ENCODE results near the gene EFEMP1.

EFEMP1 gene

DNA sequence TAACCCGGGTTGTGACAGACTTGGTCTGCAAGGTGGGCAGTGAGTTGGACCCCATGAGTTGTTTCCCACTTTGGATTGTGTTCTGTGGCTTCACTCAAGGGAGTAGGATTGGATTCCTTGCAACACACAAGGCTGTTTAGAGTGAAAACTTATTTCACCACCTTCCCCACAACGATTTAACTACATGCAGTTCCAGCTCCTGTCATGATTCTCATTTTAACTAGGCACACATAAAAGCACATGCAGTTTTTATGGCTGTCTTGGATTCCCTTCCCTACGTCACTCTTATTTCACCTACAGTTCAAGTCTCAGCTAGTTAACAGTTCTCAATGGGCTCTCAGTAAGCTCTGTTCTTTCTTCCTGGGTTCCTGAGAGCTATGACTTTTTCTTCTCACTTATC, 15.9 kb downstream of the EFEMP1 start:
- no peak overlapping the region for H3K4me3 ChIP-seq (ENCODE audit: low read depth, low read length)
- TF ChIP-seq, protein P1, sequence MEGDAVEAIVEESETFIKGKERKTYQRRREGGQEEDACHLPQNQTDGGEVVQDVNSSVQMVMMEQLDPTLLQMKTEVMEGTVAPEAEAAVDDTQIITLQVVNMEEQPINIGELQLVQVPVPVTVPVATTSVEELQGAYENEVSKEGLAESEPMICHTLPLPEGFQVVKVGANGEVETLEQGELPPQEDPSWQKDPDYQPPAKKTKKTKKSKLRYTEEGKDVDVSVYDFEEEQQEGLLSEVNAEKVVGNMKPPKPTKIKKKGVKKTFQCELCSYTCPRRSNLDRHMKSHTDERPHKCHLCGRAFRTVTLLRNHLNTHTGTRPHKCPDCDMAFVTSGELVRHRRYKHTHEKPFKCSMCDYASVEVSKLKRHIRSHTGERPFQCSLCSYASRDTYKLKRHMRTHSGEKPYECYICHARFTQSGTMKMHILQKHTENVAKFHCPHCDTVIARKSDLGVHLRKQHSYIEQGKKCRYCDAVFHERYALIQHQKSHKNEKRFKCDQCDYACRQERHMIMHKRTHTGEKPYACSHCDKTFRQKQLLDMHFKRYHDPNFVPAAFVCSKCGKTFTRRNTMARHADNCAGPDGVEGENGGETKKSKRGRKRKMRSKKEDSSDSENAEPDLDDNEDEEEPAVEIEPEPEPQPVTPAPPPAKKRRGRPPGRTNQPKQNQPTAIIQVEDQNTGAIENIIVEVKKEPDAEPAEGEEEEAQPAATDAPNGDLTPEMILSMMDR (IDR thresholded peaks at IDR 0.05; ENCODE audit: low read depth, low read length), result no peak
- TF ChIP-seq MYC (IDR thresholded peaks at IDR 0.05; ENCODE audit: low read depth, low read length) (no peak), POLR2A (IDR thresholded peaks at IDR 0.05; ENCODE audit: extremely low read depth, insufficient read length) (no peak)
- TF ChIP-seq, protein P2, sequence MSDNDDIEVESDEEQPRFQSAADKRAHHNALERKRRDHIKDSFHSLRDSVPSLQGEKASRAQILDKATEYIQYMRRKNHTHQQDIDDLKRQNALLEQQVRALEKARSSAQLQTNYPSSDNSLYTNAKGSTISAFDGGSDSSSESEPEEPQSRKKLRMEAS (IDR thresholded peaks at IDR 0.05; ENCODE audit: low read depth, low read length), result no peak
- no peak for DNase-seq (ENCODE audit: low read depth)

DNA sequence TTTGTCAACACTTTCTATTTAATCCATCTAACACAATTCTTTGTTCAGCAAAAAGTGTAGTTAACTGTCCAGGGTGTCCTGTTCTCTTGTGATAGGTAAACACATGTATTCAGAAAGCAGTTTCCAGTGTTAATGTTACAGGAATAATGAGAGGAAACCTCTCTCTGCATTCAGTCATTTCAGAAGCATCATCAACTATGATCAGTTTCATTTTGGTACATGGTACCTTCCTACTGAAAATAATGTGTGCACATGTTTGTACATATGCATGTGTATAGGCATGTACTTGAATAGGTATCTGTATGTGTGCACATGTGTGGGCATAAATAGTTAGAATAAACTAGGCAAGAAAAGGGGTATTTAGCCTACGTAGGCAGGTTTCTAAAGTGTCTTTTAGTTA, 16.6 kb downstream of the EFEMP1 start:
- no peak for TF ChIP-seq POLR2A (IDR thresholded peaks at IDR 0.05; ENCODE audit: extremely low read depth, insufficient read length)
- no peak for TF ChIP-seq MYC (IDR thresholded peaks at IDR 0.05; ENCODE audit: low read depth, low read length)
- TF ChIP-seq, protein P2 (IDR thresholded peaks at IDR 0.05; ENCODE audit: low read depth, low read length), result no peak
- no peak overlapping the region for H3K4me3 ChIP-seq (ENCODE audit: low read depth, low read length)
- no peak for DNase-seq (ENCODE audit: low read depth)

DNA sequence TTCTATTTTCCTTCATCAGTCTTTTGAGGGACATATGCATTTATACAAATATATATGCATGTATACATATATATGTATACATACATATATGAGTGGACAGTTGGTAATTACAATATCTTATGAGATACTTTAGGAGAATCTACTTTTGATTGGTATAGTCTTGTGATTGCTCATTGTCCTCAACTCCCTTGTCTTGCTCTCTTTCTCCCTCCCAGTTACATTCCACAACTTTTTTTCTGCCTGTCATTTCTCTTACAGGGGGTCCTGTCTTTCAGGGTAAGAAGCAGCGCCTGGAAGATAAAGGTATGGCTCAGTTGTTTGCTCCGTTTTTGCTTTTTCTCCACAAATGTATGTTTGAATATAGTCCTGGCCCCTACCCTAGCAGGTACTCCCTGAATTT, 19.9 kb downstream of the EFEMP1 start:
- DNase-seq (ENCODE audit: low read depth), result no peak
- H3K4me3 ChIP-seq (ENCODE audit: low read depth, low read length), result no peak overlapping the region
- TF ChIP-seq, protein P2 (IDR thresholded peaks at IDR 0.05; ENCODE audit: low read depth, low read length), result no peak
- TF ChIP-seq, protein P1 (IDR thresholded peaks at IDR 0.05; ENCODE audit: low read depth, low read length), result no peak
- TF ChIP-seq MYC (IDR thresholded peaks at IDR 0.05; ENCODE audit: low read depth, low read length), result no peak
- TF ChIP-seq POLR2A (IDR thresholded peaks at IDR 0.05; ENCODE audit: extremely low read depth, insufficient read length), result no peak

DNA sequence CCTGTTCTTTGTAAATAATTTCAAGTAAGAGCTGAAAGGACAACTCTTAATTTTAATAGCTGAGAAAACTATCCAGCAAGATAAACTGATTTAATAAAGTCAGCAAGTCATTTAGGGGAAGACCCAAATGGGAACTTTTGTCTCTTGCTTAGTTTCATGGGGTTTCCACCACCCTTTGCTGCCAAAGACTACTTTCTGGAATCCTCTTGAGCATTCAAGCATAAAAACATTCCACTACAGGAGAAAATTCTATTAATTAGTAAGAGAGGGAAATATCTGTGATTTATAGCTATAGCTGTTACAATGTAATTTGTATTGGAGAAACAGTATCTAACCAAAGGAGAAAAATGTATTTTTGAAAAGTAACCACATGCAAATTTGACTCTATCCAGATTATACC, 20.6 kb downstream of the EFEMP1 start:
- no peak for DNase-seq (ENCODE audit: low read depth)
- TF ChIP-seq, protein P2 (IDR thresholded peaks at IDR 0.05; ENCODE audit: low read depth, low read length), result no peak
- TF ChIP-seq MYC (IDR thresholded peaks at IDR 0.05; ENCODE audit: low read depth, low read length), result no peak
- TF ChIP-seq POLR2A (IDR thresholded peaks at IDR 0.05; ENCODE audit: extremely low read depth, insufficient read length), result no peak
- TF ChIP-seq, protein P1 (IDR thresholded peaks at IDR 0.05; ENCODE audit: low read depth, low read length), result no peak
- no peak overlapping the region for H3K4me3 ChIP-seq (ENCODE audit: low read depth, low read length)

DNA sequence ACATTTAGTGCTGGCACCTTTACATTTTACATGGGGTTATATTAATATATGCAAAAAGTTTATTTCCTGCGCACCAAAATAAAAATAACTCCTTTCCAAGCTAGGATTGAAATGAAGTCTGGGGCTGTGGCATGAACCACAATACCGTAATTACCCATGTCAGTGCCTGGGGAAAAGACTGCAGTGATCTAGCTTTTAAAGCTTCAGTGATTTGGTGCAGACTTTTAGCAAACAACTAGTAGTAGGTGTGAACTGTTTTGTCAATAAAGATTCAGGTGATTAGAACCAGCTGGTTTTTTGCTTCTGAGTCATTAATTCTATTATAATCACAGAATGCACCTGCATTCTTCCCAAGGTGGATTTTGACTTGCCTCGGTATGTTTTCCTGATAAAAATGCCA, 21.2 kb downstream of the EFEMP1 start:
- TF ChIP-seq MYC (IDR thresholded peaks at IDR 0.05; ENCODE audit: low read depth, low read length) (no peak), POLR2A (IDR thresholded peaks at IDR 0.05; ENCODE audit: extremely low read depth, insufficient read length) (no peak)
- TF ChIP-seq, protein P1 (IDR thresholded peaks at IDR 0.05; ENCODE audit: low read depth, low read length), result no peak
- no peak overlapping the region for H3K4me3 ChIP-seq (ENCODE audit: low read depth, low read length)
- DNase-seq (ENCODE audit: low read depth), result no peak

DNA sequence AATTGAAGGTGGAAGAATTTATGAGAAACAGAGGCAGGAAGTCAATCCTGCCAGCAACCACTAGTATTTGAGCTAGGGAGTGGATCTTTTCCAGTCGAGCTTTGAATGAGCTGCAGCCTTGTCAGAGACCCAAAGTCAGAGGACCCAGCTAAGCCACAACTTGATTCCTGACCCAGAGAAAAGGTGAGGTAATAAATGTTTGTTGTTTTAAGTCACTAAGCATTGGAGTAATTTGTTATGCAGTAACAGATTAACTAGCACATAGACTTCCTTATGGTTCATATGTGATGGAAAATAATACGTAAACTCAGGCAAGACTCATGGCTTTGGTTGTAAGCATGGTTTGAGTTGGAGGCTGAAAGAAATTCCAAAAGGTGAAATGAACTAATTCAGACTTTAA, 21.6 kb downstream of the EFEMP1 start:
- H3K4me3 ChIP-seq (ENCODE audit: low read depth, low read length), result no peak overlapping the region
- TF ChIP-seq MYC (IDR thresholded peaks at IDR 0.05; ENCODE audit: low read depth, low read length) (no peak), POLR2A (IDR thresholded peaks at IDR 0.05; ENCODE audit: extremely low read depth, insufficient read length) (no peak)
- TF ChIP-seq, protein P2 (IDR thresholded peaks at IDR 0.05; ENCODE audit: low read depth, low read length), result no peak
- TF ChIP-seq, protein P1 (IDR thresholded peaks at IDR 0.05; ENCODE audit: low read depth, low read length), result no peak
- DNase-seq (ENCODE audit: low read depth), result no peak

All from NB4 (cell line).